GM13976 (cell line): ENCODE results near the gene TENM4.

Experiments used
- DNase-seq: peaks from one replicate; pipeline ENCODE4 v3.0.0; 2012; ENCODE audit warnings: low spot score
- in situ Hi-C: fragments of 300-500 bp; cut with MboI; formaldehyde crosslinking; loops from one replicate; pipeline ENCODE4 v1.12.0; 2022; ENCODE audit warnings: low sequenced_read_pairs, mixed read lengths, inconsistent platforms; ENCODE audit not compliant: unreplicated experiment
- TF ChIP-seq, protein P1 (sequence below): IDR thresholded peaks from 2 replicates; pipeline ENCODE4 v1.5.1; 2012; ENCODE audit warnings: borderline replicate concordance, mild to moderate bottlenecking; ENCODE audit not compliant: insufficient read depth; ENCODE audit errors: extremely low read depth, missing control alignments, control extremely low read depth

The TENM4 gene

DNA sequence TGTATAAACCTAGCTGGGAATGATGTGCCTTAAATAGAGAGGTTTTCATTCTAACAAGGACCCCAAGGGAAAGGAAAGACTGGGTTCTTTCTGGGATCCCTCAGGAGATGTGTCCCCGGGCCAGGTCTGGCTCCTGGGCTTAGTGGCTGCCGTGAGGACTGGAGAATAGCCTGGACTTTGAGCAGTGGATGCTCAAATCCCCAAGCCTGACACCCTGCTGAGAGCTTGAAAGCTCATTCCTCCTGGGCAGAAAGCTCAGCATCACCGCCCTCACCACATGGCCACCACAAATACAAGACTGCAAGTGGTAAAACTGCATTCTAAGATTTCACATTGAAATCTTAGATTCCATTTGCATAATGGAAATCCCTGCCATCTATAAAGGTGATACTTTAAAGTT is 786.8 kb downstream of the TENM4 start:
- in situ Hi-C loops = no loop called here
- TF ChIP-seq, protein P1, sequence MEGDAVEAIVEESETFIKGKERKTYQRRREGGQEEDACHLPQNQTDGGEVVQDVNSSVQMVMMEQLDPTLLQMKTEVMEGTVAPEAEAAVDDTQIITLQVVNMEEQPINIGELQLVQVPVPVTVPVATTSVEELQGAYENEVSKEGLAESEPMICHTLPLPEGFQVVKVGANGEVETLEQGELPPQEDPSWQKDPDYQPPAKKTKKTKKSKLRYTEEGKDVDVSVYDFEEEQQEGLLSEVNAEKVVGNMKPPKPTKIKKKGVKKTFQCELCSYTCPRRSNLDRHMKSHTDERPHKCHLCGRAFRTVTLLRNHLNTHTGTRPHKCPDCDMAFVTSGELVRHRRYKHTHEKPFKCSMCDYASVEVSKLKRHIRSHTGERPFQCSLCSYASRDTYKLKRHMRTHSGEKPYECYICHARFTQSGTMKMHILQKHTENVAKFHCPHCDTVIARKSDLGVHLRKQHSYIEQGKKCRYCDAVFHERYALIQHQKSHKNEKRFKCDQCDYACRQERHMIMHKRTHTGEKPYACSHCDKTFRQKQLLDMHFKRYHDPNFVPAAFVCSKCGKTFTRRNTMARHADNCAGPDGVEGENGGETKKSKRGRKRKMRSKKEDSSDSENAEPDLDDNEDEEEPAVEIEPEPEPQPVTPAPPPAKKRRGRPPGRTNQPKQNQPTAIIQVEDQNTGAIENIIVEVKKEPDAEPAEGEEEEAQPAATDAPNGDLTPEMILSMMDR = no peak
- DNase-seq = no peak

DNA sequence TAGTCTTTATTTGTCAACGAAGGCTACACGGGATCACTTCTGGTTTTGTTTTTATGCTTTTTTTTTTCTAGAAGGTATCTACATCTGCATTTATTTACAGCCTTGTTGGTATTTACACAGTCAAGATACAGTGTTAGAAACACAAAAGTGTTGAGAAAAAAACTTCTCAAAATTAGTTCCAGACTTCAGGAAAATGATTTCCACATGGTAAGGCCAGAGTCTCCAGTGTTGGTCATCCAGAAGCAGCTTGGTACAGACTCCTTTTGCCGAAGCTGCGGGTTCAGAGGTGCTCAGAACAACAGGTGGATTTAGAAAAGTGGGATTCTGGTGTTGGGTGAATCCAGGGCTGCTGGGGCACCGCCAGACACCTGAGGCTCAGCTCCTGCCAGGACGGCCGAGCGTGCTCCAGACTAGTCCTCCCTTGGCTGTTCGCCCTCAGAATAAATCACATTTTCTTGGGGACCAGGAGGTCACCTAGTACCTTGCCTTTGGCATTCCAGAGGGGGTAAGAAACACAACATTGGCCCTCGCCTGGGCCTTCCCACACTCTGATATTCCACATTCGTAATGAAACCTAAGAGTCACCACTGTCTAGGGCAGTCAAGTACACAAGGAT is 787.4 kb downstream of the TENM4 start:
- in situ Hi-C loops = no loop called here

DNA sequence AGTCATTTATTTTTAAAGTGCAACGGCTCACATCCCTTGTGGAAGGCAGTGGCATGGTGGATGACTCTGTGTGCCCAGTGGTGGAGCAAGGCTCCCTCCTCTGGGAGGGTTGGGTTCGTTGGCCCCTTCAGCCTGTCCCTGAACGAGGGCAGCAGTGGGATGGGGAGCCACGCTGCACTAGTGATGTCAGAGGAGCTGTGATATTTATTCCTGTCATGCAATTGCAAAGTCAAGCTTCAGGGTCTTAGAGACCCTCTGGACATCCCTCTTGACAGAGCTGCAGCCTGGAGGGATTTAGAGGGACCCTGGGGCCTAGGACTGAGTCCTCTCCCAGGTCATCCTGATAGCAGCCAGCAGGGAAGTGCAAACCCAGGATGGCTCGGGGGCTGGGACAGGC is 788.0 kb downstream of the TENM4 start:
- in situ Hi-C loops = no loop called here
- TF ChIP-seq, protein P1 = no peak
- DNase-seq = no peak

More for the DNA sequence above, 787.4 kb downstream of the TENM4 start:
- no peak for DNase-seq
- TF ChIP-seq, protein P1 = no peak

GRCh38 chr11:78651923-78652842 is 788.6 kb downstream of the TENM4 start:
- TF ChIP-seq, protein P1 = no peak
- DNase-seq = no peak
- in situ Hi-C loops = no loop called here

DNA sequence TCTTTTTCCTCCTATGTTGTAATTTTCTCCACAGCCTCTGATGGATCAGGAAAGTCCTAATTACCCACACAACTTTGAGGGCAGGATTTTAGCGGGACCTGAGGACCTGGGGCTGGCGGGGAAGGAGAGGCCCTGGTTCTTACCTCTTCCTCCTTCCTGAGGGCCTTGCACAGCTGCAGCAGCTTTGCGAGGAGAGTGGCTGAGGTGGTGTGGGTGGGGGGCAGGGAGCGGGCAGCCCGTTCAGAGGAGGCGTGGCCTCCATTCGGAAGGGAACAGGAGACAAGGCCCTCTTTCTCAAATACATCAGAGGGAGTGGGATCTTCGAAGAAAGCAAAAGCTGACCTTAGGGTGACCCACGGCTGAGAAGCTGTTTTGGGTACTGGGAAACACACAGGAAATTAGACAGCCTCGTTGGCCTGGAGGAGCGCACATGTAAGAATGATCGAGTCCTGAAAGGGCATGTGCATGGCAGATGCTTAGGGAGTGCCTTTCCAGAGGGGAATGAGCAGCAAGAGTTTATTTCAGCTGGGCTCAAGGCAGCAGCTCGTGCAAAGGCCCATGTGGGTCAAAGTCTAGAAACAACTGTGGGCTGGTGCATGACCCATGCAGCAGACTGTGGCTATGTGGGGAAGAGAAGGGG is 789.6 kb downstream of the TENM4 start:
- TF ChIP-seq, protein P1 = no peak
- no peak for DNase-seq
- in situ Hi-C loops = no loop called here

DNA sequence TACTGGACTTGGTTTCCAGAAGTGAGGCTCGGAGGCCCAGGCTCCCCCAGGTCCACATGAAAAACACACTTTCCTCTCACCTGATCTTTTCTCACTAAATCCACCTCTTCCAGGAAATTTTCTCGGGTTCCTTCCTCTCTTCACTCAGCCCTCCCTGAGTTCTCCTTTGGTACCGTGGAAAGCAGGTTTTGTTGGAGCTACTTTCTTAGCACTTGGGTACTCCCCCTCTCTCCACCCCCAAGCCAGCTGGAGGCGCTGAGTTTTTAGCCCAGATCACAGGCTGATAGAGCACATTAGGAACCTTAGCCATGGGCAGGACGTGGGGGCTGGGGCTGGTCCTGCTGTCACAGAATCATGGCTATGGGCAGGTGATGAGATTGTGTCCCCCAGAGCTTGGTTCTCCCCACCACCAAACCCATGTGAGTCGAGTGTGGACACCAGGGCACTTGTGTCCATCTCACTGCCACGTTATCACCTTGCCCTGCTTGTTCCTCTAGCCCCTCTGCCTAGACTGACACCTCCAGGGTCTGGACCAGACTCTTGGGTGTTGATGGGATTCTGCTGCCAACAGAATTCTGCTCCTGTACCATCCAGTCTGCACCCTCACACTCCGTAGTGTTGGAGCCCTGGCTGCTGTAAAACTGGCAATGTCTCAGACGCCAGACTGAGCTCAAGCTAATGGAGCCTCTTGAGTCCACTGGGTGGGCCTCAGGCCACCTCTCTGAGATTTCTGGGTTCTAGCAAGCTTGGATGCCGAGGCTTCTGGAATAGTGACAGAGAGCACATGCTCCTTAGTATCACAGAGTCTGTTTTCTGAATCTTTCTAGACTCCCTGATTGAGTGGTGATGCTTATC is 791.2 kb downstream of the TENM4 start:
- in situ Hi-C loops = no loop called here
- no peak for DNase-seq
- TF ChIP-seq, protein P1 = no peak
